ENCODE data around the gene HAUS7. TPM values are rescaled to one million over a fixed set of nuclear protein-coding genes. Genes with fewer than 3 reads are reported as not detected.
A peak's percentile ranks its signal among the peaks of the same experiment; 100 is the strongest.

Gene HAUS7
- total RNA-seq, 2 experiments from 2014 or later: 59.1 to 62.3 TPM

DNA sequence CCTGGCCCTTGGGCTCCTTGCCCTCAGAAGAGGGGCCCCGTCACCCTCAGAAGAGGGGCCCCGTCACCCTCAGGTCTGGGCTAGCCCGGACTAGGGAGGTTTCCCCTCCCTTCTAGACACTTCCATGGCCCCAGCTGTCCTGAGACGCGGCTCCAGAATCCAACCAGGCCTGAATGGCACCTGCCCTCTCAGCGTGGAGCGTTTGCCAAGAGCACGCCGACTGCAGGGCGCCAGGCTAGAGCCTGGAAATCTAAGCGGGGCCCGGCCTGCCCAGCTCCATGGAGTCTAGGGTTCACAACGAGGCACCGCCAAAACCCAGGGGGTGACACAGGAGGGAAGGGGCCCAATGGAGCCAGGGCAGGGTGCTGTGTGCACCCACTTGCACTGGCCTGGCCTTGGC, 39.2 kb upstream of the HAUS7 start:
- intact Hi-C loops (cut with micrococcal nuclease): loop anchor here (5.0 kb wide), 2 partner anchors 107 to 567 kb away; partner anchors contain the start of gene PNMA6E
- Mint-ChIP-seq H3K27ac (no peak overlapping the region), H3K36me3 (no peaks in the 10 kb centered on the region), H3K4me1 (ENCODE audit: low read depth) (peaks cover 10% of the 10 kb centered on the region), H3K4me3 (no peak overlapping the region), H3K9me3 (no peaks in the 10 kb centered on the region), H3K27me3 (no peaks in the 10 kb centered on the region)
- POLR2A ChIA-PET: no interaction called here
- CTCF ChIA-PET: interaction anchor here (1.6 to 3.5 kb wide), 2 partner anchors 30 to 37 kb away, joined by 4 to 49 read pairs; partner anchors contain the start of gene HAUS7
- no peak for DNase-seq

DNA sequence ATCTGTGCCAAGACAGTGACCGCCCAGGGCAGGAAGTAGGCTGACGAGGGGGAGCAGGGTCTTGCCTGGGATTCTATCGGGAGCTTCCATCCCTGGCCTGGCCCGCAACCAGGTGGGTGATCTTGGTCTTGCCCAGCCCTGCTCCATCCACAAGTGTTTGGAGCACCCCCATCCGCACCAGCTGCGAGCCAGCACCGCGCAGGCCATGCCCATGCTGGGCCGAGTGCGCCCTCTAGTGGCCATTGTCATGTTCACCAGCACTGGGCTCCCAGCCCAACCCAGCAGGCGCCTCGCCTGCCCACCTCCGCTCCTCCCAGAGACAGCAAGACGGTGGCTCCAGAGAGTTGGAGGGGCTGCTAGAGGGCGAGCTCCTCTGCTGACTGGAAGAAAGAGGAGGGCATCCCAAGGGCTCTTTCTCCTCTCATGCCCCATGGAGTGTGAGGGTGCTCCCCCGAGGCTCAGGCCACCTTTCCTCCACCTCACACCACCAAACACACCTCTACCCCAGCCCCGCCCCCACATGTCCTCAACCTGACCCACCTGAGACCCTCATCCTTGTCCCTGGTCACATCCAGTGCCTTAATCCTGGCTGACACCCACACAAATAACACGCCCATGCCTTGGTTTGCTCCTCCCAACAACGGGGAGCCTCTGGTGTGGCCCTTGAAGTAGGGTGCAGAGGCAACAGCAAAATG, 37.3 kb upstream of the HAUS7 start:
- no peak overlapping the region for H3K27ac Mint-ChIP-seq
- H3K27me3 Mint-ChIP-seq: no peaks in the 10 kb centered on the region
- no peak overlapping the region for H3K4me3 Mint-ChIP-seq
- no peaks in the 10 kb centered on the region for H3K9me3 Mint-ChIP-seq
- ChIA-PET CTCF (interaction anchor here (0.8 to 3.5 kb wide), 11 partner anchors 9 to 576 kb away, joined by 3 to 49 read pairs (median 6); partner anchors contain the start of gene HAUS7), POLR2A (no interaction called here)
- no peaks in the 10 kb centered on the region for H3K36me3 Mint-ChIP-seq
- H3K4me1 Mint-ChIP-seq (ENCODE audit: low read depth): peaks cover 10% of the 10 kb centered on the region
- intact Hi-C loops (cut with micrococcal nuclease): loop anchor here (1.0 to 5.0 kb wide), 4 partner anchors 36 to 565 kb away; partner anchors contain the start of gene PNMA6E
- peak; percentile 86 for DNase-seq

DNA sequence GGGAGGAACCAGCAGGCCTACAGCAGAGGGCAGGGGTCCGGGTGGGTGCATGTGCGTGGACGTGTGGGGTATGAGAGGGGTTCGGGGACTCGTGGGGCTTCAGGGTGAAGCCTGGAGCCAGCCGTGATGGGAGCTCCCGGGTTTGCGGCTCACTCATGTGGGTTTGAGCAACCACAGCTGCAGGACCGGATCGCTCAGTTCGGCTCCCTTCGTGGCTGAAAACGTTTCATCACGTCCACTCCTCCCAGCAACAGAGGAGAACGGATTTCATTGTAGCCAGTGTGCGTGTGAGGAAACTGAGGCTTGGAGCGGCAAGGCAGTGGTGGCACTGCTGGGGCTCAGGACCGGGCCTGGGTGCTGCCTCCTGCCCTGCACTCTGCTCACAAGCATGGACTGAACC, 35.0 kb upstream of the HAUS7 start:
- H3K4me3 Mint-ChIP-seq: no peak overlapping the region
- ChIA-PET CTCF (interaction anchor here (1.1 to 2.7 kb wide), 2 partner anchors 473 to 564 kb away, joined by 6 to 21 read pairs; no protein-coding TSS in a partner anchor), POLR2A (no interaction called here)
- no peaks in the 10 kb centered on the region for H3K9me3 Mint-ChIP-seq
- intact Hi-C loops (cut with micrococcal nuclease): loop anchor here (5.0 kb wide), 2 partner anchors 103 to 563 kb away; partner anchors contain the start of gene PNMA6E
- H3K27me3 Mint-ChIP-seq: no peaks in the 10 kb centered on the region
- no peak for DNase-seq
- no peaks in the 10 kb centered on the region for H3K36me3 Mint-ChIP-seq
- H3K4me1 Mint-ChIP-seq (ENCODE audit: low read depth): peaks cover 10% of the 10 kb centered on the region
- H3K27ac Mint-ChIP-seq: no peak overlapping the region

DNA sequence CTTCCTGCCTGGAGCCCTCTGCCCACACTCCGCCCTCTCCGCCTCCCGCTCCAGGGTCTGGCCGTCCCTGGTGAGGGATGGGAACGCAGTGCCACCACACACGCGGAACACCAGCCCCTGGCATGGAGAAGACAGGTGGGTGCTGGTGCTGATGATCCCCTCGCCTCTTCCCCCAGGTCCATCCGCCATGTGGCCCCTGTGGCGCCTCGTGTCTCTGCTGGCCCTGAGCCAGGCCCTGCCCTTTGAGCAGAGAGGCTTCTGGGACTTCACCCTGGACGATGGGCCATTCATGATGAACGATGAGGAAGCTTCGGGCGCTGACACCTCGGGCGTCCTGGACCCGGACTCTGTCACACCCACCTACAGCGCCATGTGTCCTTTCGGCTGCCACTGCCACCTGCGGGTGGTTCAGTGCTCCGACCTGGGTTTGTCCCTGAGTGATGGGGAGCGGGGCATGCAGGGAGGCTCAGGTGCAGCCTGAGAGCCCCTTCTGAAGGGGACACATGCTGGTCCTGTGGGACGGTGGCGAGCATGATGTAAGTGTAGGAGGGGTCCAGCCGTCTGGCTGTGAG, 34.2 kb upstream of the HAUS7 start:
- POLR2A ChIA-PET: no interaction called here
- intact Hi-C loops (cut with micrococcal nuclease): loop anchor here (5.0 kb wide), 2 partner anchors 102 to 562 kb away; partner anchors contain the start of gene PNMA6E

DNA sequence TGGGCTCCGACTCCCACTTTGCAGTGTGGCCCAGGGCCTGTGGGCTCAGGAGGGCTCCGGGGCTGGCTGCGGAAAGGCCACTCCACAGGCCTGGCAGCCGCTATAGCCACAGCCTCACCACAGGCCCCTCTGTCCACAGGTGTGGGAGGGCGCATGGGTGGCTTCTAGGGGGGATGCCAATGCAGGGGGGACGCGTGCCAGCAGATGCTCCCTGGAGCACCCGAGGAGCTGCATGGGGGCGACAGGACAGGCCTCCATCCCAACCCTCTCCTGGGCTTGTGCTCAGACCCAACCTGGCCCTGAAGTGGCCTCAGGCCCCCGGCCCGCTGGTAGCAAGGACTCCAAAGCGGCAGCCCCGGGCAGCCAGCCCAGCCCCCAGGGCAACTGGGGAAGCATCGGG, 32.4 kb upstream of the HAUS7 start:
- POLR2A ChIA-PET: no interaction called here

More for the DNA sequence above, 34.2 kb upstream of the HAUS7 start:
- DNase-seq: no peak
- peaks cover 10% of the 10 kb centered on the region for H3K4me1 Mint-ChIP-seq (ENCODE audit: low read depth)
- H3K36me3 Mint-ChIP-seq: no peaks in the 10 kb centered on the region
- no peak overlapping the region for H3K4me3 Mint-ChIP-seq
- H3K27ac Mint-ChIP-seq: no peak overlapping the region
- no peaks in the 10 kb centered on the region for H3K27me3 Mint-ChIP-seq
- CTCF ChIA-PET: no interaction called here
- no peaks in the 10 kb centered on the region for H3K9me3 Mint-ChIP-seq

DNA sequence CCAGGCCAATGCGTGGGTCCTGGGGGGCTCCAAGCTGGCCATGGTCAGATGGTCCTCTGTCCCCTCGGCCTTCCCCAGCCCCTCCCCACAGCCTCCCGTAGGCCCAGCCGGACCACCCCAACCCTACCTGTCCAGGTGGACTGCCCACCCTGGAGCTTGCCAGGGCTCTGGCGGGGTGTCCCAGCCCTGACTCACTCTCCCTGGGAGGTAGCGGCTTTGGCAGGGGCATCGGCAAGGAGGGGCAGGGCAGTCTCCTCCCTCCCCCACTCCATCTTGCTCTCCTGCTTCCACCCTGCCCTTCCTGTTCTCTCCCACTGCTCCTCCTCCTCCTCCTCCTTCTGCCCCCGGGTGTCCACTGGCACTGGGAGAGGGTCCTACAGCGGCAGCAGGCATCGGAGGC, 31.8 kb upstream of the HAUS7 start:
- Mint-ChIP-seq H3K27me3 (no peaks in the 10 kb centered on the region), H3K4me1 (ENCODE audit: low read depth) (peaks cover 2% of the 10 kb centered on the region), H3K4me3 (no peak overlapping the region), H3K36me3 (no peaks in the 10 kb centered on the region), H3K9me3 (no peaks in the 10 kb centered on the region), H3K27ac (no peak overlapping the region)
- POLR2A ChIA-PET: no interaction called here
- CTCF ChIA-PET: no interaction called here
- DNase-seq: no peak
- intact Hi-C loops (cut with micrococcal nuclease): no loop called here

More for the DNA sequence above, 32.4 kb upstream of the HAUS7 start:
- Mint-ChIP-seq H3K4me1 (ENCODE audit: low read depth) (peaks cover 9% of the 10 kb centered on the region), H3K36me3 (no peaks in the 10 kb centered on the region), H3K27me3 (no peaks in the 10 kb centered on the region), H3K4me3 (no peak overlapping the region), H3K9me3 (no peaks in the 10 kb centered on the region), H3K27ac (no peak overlapping the region)
- CTCF ChIA-PET: no interaction called here
- no peak for DNase-seq
- intact Hi-C loops (cut with micrococcal nuclease): no loop called here

DNA sequence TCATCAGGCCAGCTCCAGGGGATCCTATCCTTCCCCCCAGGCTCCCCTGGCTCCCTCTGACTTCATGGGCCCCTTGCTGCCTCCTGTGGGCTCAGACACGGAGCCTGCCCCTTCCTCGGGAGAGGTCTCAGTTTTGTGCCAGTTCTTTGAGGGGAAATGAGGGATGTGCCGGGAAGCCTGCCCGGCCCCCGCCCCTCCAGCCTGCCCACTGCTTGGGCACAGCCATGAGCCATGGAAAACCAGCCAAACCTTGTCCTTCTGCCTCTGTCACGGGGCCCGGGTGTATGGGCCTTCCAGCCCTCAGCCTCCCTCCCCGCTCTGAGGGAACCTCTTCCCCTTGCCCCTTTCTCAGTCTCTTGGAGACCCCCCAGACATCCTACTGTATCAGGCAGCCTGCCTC, 31.2 kb upstream of the HAUS7 start:
- H3K27ac Mint-ChIP-seq: no peak overlapping the region
- no peak overlapping the region for H3K4me3 Mint-ChIP-seq
- intact Hi-C loops (cut with micrococcal nuclease): no loop called here
- DNase-seq: no peak
- no peaks in the 10 kb centered on the region for H3K9me3 Mint-ChIP-seq
- no peaks in the 10 kb centered on the region for H3K4me1 Mint-ChIP-seq (ENCODE audit: low read depth)
- ChIA-PET CTCF (no interaction called here), POLR2A (no interaction called here)
- H3K36me3 Mint-ChIP-seq: no peaks in the 10 kb centered on the region
- no peaks in the 10 kb centered on the region for H3K27me3 Mint-ChIP-seq

DNA sequence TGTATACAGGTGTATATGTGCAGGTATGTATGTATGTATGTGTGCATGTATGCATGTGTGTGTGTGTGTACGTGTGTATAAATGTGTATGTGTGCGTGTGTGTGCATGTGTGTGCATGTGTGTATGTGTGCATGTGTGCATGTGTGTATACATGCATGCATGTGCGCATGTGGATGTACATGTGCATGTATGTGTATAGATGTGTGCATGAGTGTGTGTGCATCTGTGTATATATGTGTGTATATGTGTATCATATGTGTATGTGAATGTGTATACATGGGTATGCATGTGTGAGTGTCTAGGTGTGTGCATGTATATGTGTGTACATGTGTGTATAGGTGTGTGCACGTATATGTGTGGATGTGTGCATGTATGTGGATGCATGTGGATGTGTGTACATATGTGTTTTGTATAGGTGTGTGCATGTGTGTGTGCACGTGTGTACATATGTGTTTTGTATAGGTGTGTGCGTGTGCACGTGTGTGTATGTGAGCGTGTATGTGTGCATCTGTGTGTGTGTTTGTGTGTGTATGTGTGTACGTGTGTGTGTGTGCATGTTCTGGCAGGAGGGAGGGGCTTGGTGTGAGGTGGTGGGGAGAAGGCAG, 30.4 kb upstream of the HAUS7 start:
- Mint-ChIP-seq H3K27me3 (no peaks in the 10 kb centered on the region), H3K9me3 (no peaks in the 10 kb centered on the region), H3K36me3 (no peaks in the 10 kb centered on the region), H3K4me3 (no peak overlapping the region), H3K27ac (no peak overlapping the region), H3K4me1 (ENCODE audit: low read depth) (no peaks in the 10 kb centered on the region)
- intact Hi-C loops (cut with micrococcal nuclease): no loop called here
- ChIA-PET CTCF (no interaction called here), POLR2A (no interaction called here)
- no peak for DNase-seq

DNA sequence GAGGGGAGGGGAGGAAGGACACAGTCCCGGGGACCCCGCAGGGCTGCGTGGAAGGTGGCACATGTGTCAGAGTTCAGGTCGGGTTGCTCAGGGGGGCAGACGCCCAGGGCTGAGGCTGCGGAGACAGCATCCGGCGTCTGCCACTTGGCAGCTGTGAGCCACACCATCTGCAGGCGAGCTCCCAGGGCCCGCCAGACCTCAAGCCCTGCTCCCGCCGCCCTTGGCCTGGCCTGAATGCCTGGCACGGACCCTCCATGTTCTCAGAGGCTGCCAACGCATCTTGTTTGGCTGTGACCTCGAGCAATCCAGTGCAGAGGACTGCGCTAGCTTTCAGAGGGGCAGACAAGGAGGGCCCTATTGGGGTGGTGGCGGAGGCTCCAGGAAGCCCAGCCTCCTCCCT, 29.5 kb upstream of the HAUS7 start:
- no peak for DNase-seq
- ChIA-PET CTCF (no interaction called here), POLR2A (no interaction called here)
- intact Hi-C loops (cut with micrococcal nuclease): no loop called here
- no peaks in the 10 kb centered on the region for H3K36me3 Mint-ChIP-seq
- H3K9me3 Mint-ChIP-seq: no peaks in the 10 kb centered on the region
- H3K27me3 Mint-ChIP-seq: no peaks in the 10 kb centered on the region
- no peak overlapping the region for H3K4me3 Mint-ChIP-seq
- H3K4me1 Mint-ChIP-seq (ENCODE audit: low read depth): peaks cover 2% of the 10 kb centered on the region
- H3K27ac Mint-ChIP-seq: no peak overlapping the region

DNA sequence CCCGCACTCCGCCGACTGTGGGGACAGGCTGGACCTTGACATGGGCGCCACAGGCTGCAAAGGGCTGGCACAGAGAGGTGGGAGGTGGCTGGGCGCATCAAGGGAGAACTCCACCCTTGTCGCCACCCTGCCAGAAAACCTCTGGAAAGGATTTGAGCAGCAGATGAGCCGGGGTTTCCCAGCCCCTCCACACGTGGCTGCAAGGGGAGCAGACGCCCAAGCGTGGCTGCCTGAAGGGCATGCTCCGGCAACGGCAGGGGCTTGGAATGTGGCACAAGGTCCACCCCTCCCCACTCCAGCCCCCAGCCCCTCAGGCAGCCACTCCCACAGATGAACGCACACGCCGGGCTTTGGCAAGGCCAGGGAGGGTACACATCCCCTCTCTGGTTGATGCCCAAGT, 29.0 kb upstream of the HAUS7 start:
- Mint-ChIP-seq H3K27ac (no peak overlapping the region), H3K9me3 (no peaks in the 10 kb centered on the region), H3K4me1 (ENCODE audit: low read depth) (peaks cover 2% of the 10 kb centered on the region), H3K4me3 (no peak overlapping the region), H3K36me3 (no peaks in the 10 kb centered on the region), H3K27me3 (no peaks in the 10 kb centered on the region)
- ChIA-PET POLR2A (no interaction called here), CTCF (no interaction called here)
- no peak for DNase-seq
- intact Hi-C loops (cut with micrococcal nuclease): no loop called here

DNA sequence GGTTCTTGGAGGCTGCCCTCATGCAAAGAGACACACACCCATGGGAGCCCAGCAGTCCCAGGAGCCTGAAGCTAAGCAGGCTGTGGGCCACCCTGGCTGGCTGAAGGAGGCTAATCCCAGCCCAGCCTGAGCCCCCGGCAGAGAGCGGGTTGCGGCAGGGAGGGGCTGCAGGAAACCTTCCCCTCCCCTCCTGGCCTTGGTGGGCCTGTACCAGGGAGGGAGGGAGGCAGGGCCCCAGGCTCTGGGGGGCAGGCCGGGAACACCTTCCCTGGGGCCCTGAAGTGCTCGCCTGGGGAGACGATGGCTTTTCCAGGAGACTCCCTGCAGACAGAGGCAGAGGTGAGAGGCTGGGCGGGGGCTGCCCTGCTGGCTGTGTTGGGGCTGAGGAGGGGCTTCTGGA, 28.1 kb upstream of the HAUS7 start:
- no peak overlapping the region for H3K4me3 Mint-ChIP-seq
- no peaks in the 10 kb centered on the region for H3K27me3 Mint-ChIP-seq
- ChIA-PET CTCF (no interaction called here), POLR2A (no interaction called here)
- intact Hi-C loops (cut with micrococcal nuclease): no loop called here
- no peak overlapping the region for H3K27ac Mint-ChIP-seq
- peaks cover 2% of the 10 kb centered on the region for H3K4me1 Mint-ChIP-seq (ENCODE audit: low read depth)
- no peaks in the 10 kb centered on the region for H3K36me3 Mint-ChIP-seq
- H3K9me3 Mint-ChIP-seq: no peaks in the 10 kb centered on the region
- DNase-seq: no peak

DNA sequence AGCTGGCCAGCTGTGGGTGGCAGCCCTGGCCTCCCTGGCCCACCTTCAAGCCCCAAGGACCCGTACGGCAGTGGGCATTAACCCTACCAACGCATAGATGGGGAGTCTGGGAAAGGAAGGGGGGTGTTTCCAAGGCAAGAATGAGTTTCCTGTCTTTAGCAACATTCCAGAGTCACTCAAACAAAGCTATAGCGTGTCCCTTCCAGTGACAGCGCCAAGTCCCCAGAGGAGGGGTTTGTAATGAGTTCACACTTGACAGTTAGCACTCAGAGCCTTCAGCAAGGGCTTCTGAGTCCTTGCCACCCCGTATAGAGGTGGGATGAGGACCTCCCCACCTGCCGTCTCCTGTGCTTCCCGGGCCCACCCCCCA, 26.2 kb upstream of the HAUS7 start:
- intact Hi-C loops (cut with micrococcal nuclease): no loop called here
- Mint-ChIP-seq H3K4me3 (no peak overlapping the region), H3K9me3 (no peaks in the 10 kb centered on the region), H3K27me3 (no peaks in the 10 kb centered on the region), H3K36me3 (no peaks in the 10 kb centered on the region), H3K27ac (no peak overlapping the region), H3K4me1 (ENCODE audit: low read depth) (peaks cover 2% of the 10 kb centered on the region)
- CTCF ChIA-PET: no interaction called here
- DNase-seq: no peak
- POLR2A ChIA-PET: no interaction called here

Data from activated CD4-positive, alpha-beta memory T cell treated with anti-CD3 and anti-CD28 coated beads for 36 hours (primary cell).